Peyer's patch (tissue), 4 donors: ENCODE results near the gene AK1. TPM values are rescaled to one million over a fixed set of nuclear protein-coding genes. Genes with fewer than 3 reads are reported as not detected.
"Not testable (repeated sequence)": the region's sequence is repeated elsewhere in the genome, so short reads cannot be mapped to it uniquely, and the experiment has no call there.

Source experiments
- DNase-seq, 3 donors: peaks; one replicate each; pipeline ENCODE4 v3.0.0-alpha.2; 2017 to 2019
- H3K27ac ChIP-seq, 4 donors: fragments of 200-600 bp; sonication (generic); one replicate each; pipeline ENCODE4 v1.5.1; 2016 to 2019
- H3K27me3 ChIP-seq, 2 donors: fragments of 200-600 bp; sonication (generic); one replicate each; pipeline ENCODE4 v1.5.1; 2019
- H3K36me3 ChIP-seq, 3 donors: fragments of 200-600 bp; sonication (generic); one replicate each; pipeline ENCODE4 v1.5.1; 2016 to 2019
- H3K4me1 ChIP-seq, 4 donors: fragments of 200-600 bp; sonication (generic); one replicate each; pipeline ENCODE4 v1.5.1; 2016 to 2019
- H3K4me3 ChIP-seq, 4 donors: fragments of 200-600 bp; sonication (generic); 1 replicate in 3 of 4; 2 replicates in 1 of 4; pipeline ENCODE4 v1.5.1; 2016 to 2019; ENCODE audit warnings: mild to moderate bottlenecking in 1 of 4
- H3K9me3 ChIP-seq, 4 donors: fragments of 200-600 bp; sonication (generic); one replicate each; pipeline ENCODE4 v1.5.1; 2016 to 2019; ENCODE audit warnings: mild to moderate bottlenecking in 1 of 4
- CTCF ChIP-seq, 6 experiments: fragments of 450-650 bp in 4 of 6; fragments of 200-600 bp in 2 of 6; sonication (generic) in 1 of 6; IDR thresholded peaks; one replicate each; pipeline ENCODE4 v1.5.1; 2017 to 2019; ENCODE audit warnings: antibody characterized with exemption in 6 of 6, mild to moderate bottlenecking in 3 of 6, moderate library complexity in 1 of 6
- POLR2A ChIP-seq, 2 donors: fragments of 450-650 bp; IDR thresholded peaks; one replicate each; pipeline ENCODE4 v1.5.1; 2017; ENCODE audit warnings: antibody characterized with exemption in 2 of 2, mild to moderate bottlenecking in 2 of 2, moderate library complexity in 2 of 2
- total RNA-seq, 4 donors: library from RNA; depleted of rRNA; stranded (reverse); fragments of >200 nt; gene quantifications; one replicate each; pipeline ENCODE4 v1.1.0, GENCODE V29; 2016

Gene AK1
- total RNA-seq, 4 donors from 2014 or later = 2.5 to 22.3 (median 18.4) TPM

GRCh38 chr9:127847833-127848755 is 29.4 kb downstream of the AK1 start:
- TF ChIP-seq POLR2A (IDR thresholded peaks at IDR 0.05) = no peak
- TF ChIP-seq CTCF (IDR thresholded peaks at IDR 0.05) = no peak
- Histone ChIP-seq H3K4me1 (peaks cover 0 to 14% (median 0%) of the 10 kb centered on the region in 4 donors), H3K27me3 (no peaks in the 10 kb centered on the region), H3K4me3 (no peak overlapping the region), H3K9me3 (peaks cover 0 to 8% (median 2%) of the 10 kb centered on the region in 4 donors), H3K36me3 (peaks cover 0 to 4% (median 0%) of the 10 kb centered on the region in 3 donors), H3K27ac (peak overlapping the region in 2 of 4 donors; percentile 25 to 57)
- DNase-seq = no peak

GRCh38 chr9:127847178-127847510 is 30.3 kb downstream of the AK1 start:
- Histone ChIP-seq H3K27ac (peak overlapping the region in 3 of 4 donors; percentile 25 to 64 (median 57)), H3K9me3 (peaks cover 0 to 8% (median 2%) of the 10 kb centered on the region in 4 donors), H3K4me3 (no peak overlapping the region), H3K27me3 (no peaks in the 10 kb centered on the region), H3K36me3 (peaks cover 0 to 4% (median 0%) of the 10 kb centered on the region in 3 donors), H3K4me1 (peaks cover 0 to 12% (median 0%) of the 10 kb centered on the region in 4 donors)
- DNase-seq = no peak
- TF ChIP-seq CTCF (IDR thresholded peaks at IDR 0.05) (no peak), POLR2A (IDR thresholded peaks at IDR 0.05) (no peak)

GRCh38 chr9:127846443-127847177 is 30.9 kb downstream of the AK1 start:
- Histone ChIP-seq H3K9me3 (peaks cover 0 to 8% (median 2%) of the 10 kb centered on the region in 4 donors), H3K36me3 (peaks cover 0 to 4% (median 0%) of the 10 kb centered on the region in 3 donors), H3K4me1 (peaks cover 0 to 6% (median 0%) of the 10 kb centered on the region in 4 donors), H3K27ac (peak overlapping the region in 3 of 4 donors; percentile 32 to 64 (median 57)), H3K4me3 (no peak overlapping the region), H3K27me3 (no peaks in the 10 kb centered on the region)
- TF ChIP-seq POLR2A (IDR thresholded peaks at IDR 0.05) = no peak
- no peak for TF ChIP-seq CTCF (IDR thresholded peaks at IDR 0.05)
- no peak for DNase-seq

GRCh38 chr9:127845619-127846018 is 31.9 kb downstream of the AK1 start:
- not testable (repeated sequence) for DNase-seq, H3K4me3 ChIP-seq, H3K36me3 ChIP-seq, H3K9me3 ChIP-seq, H3K4me1 ChIP-seq, H3K27me3 ChIP-seq
- H3K27ac ChIP-seq = peak overlapping the region in 2 of 4 donors; percentile 57 to 64

DNA sequence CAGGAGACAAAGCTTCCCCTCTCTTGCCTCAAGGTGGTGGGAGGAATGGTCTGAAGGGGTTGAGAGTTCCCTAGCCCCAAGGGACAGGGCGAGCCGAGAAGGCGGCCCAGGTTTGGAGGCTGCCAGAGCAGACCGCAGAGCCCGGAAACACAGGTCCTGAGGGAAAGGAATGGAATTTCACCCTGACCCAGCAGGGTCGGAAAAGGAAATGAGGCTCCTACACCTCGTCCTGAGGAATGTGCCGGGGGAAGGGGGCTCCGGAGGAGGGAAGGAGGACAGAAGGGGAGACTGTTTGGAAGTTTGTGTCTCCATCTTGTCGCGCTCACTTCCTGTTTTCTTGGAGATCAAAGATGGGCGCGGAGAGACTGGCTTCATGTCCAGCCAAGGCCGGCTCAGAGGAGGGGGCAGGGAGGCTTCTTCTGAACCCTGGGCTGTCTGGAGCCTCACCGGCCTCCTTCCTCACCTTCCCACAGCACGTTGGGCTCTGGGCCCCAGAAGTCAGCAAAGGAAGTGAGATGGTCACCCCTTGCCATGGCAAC is 32.6 kb downstream of the AK1 start:
- Histone ChIP-seq H3K36me3 (no peaks in the 10 kb centered on the region), H3K4me3 (no peak overlapping the region), H3K4me1 (peaks cover 0 to 4% (median 0%) of the 10 kb centered on the region in 4 donors), H3K9me3 (peaks cover 0 to 8% (median 2%) of the 10 kb centered on the region in 4 donors), H3K27ac (peak overlapping the region in 3 of 4 donors; percentile 31 to 64 (median 57)), H3K27me3 (no peaks in the 10 kb centered on the region)
- DNase-seq = no peak
- TF ChIP-seq POLR2A (IDR thresholded peaks at IDR 0.05) = no peak
- TF ChIP-seq CTCF (IDR thresholded peaks at IDR 0.05) = no peak
